Epidermal melanocyte (primary cell): ENCODE results near the gene SH3PXD2A.
"Not testable (repeated sequence)": the region's sequence is repeated elsewhere in the genome, so short reads cannot be mapped to it uniquely, and the experiment has no call there.

ENCODE experiments used
- DNase-seq: peaks from one replicate; pipeline ENCODE4 v3.0.0; 2011; ENCODE audit warnings: low spot score; ENCODE audit not compliant: insufficient read length

Gene SH3PXD2A

GRCh38 chr10:103813312-103813711 is 42.1 kb downstream of the SH3PXD2A start:
- DNase-seq = not testable (repeated sequence)

GRCh38 chr10:103812432-103812831 is 42.9 kb downstream of the SH3PXD2A start:
- DNase-seq = no peak

- no peak for DNase-seq
Observed at GRCh38 chr10:103812004-103812403, 43.4 kb downstream of the SH3PXD2A start.

- DNase-seq = no peak
Observed at GRCh38 chr10:103811463-103811862, 43.9 kb downstream of the SH3PXD2A start.

GRCh38 chr10:103808780-103809179 is 46.6 kb downstream of the SH3PXD2A start:
- DNase-seq = no peak

GRCh38 chr10:103807996-103808395 is 47.4 kb downstream of the SH3PXD2A start:
- no peak for DNase-seq

GRCh38 chr10:103806395-103807187 is 48.8 kb downstream of the SH3PXD2A start:
- no peak for DNase-seq

- no peak for DNase-seq
Observed at GRCh38 chr10:103805781-103806180, 49.6 kb downstream of the SH3PXD2A start.

GRCh38 chr10:103804871-103805270 is 50.5 kb downstream of the SH3PXD2A start:
- no peak for DNase-seq

- DNase-seq = no peak
Observed at GRCh38 chr10:103803941-103804340, 51.4 kb downstream of the SH3PXD2A start.

- no peak for DNase-seq
Observed at GRCh38 chr10:103802637-103803353, 52.6 kb downstream of the SH3PXD2A start.

- DNase-seq = no peak
Observed at GRCh38 chr10:103802081-103802480, 53.3 kb downstream of the SH3PXD2A start.

GRCh38 chr10:103800789-103801540 is 54.4 kb downstream of the SH3PXD2A start:
- DNase-seq = peak; percentile 64

- no peak for DNase-seq
Observed at GRCh38 chr10:103800089-103800488, 55.3 kb downstream of the SH3PXD2A start.

GRCh38 chr10:103799341-103799740 is 56.0 kb downstream of the SH3PXD2A start:
- no peak for DNase-seq

GRCh38 chr10:103798511-103798910 is 56.9 kb downstream of the SH3PXD2A start:
- DNase-seq = no peak

GRCh38 chr10:103797857-103798256 is 57.5 kb downstream of the SH3PXD2A start:
- DNase-seq = no peak

GRCh38 chr10:103795634-103796270 is 59.6 kb downstream of the SH3PXD2A start:
- DNase-seq = no peak

- DNase-seq = no peak
Observed at GRCh38 chr10:103794996-103795395, 60.4 kb downstream of the SH3PXD2A start.

GRCh38 chr10:103793920-103794883 is 61.2 kb downstream of the SH3PXD2A start:
- no peak for DNase-seq
